ENCODE measurements around the gene HERC5. TPM values are rescaled to one million over a fixed set of nuclear protein-coding genes. Genes with fewer than 3 reads are reported as not detected.

The HERC5 gene
- total RNA-seq, 1 donor from 2014 or later = 27.6 TPM

GRCh38 chr4:88514557-88515511 lies 57.9 kb downstream of the HERC5 start:
- H3K27me3 ChIP-seq (ENCODE audit: low read depth) = no peaks in the 10 kb centered on the region
- no peaks in the 10 kb centered on the region for H3K9me3 ChIP-seq
- DNase-seq = no peak
- H3K36me3 ChIP-seq = peaks cover 6% of the 10 kb centered on the region
- H3K4me1 ChIP-seq = peaks cover 6% of the 10 kb centered on the region
- H3K27ac ChIP-seq = no peak overlapping the region
- no peak overlapping the region for H3K4me3 ChIP-seq
- TF ChIP-seq CTCF (IDR thresholded peaks at IDR 0.05) = no peak
- peak; percentile 95 for ATAC-seq
- intact Hi-C loops (cut with DNase I) = loop anchor here (5.0 to 10.0 kb wide), 2 partner anchors 148 to 300 kb away; no protein-coding TSS in a partner anchor

GRCh38 chr4:88516746-88517145 lies 59.8 kb downstream of the HERC5 start:
- Histone ChIP-seq H3K9me3 (no peaks in the 10 kb centered on the region), H3K4me3 (no peak overlapping the region), H3K4me1 (peaks cover 6% of the 10 kb centered on the region), H3K36me3 (peaks cover 24% of the 10 kb centered on the region), H3K27me3 (ENCODE audit: low read depth) (no peaks in the 10 kb centered on the region), H3K27ac (no peak overlapping the region)
- ATAC-seq (no peak), DNase-seq (no peak)
- intact Hi-C loops (cut with DNase I) = loop anchor here (5.0 to 10.0 kb wide), 2 partner anchors 149 to 302 kb away; no protein-coding TSS in a partner anchor
- TF ChIP-seq CTCF (IDR thresholded peaks at IDR 0.05) = no peak

- no peaks in the 10 kb centered on the region for H3K9me3 ChIP-seq
- no peak for ATAC-seq
- no peaks in the 10 kb centered on the region for H3K27me3 ChIP-seq (ENCODE audit: low read depth)
- no peak for DNase-seq
- peaks cover 16% of the 10 kb centered on the region for H3K4me1 ChIP-seq
- no peak for TF ChIP-seq CTCF (IDR thresholded peaks at IDR 0.05)
- H3K36me3 ChIP-seq = peaks cover 24% of the 10 kb centered on the region
- H3K4me3 ChIP-seq = no peak overlapping the region
- H3K27ac ChIP-seq = no peak overlapping the region
- intact Hi-C loops (cut with DNase I) = loop anchor here (5.0 to 10.0 kb wide), 2 partner anchors 151 to 303 kb away; no protein-coding TSS in a partner anchor
Measured at GRCh38 chr4:88517825-88518224, 60.9 kb downstream of the HERC5 start.

- intact Hi-C loops (cut with DNase I) = loop anchor here (5.0 to 10.0 kb wide), 2 partner anchors 152 to 304 kb away; no protein-coding TSS in a partner anchor
- H3K27me3 ChIP-seq (ENCODE audit: low read depth) = no peaks in the 10 kb centered on the region
- no peaks in the 10 kb centered on the region for H3K9me3 ChIP-seq
- no peak for ATAC-seq
- H3K27ac ChIP-seq = no peak overlapping the region
- no peak overlapping the region for H3K4me3 ChIP-seq
- no peak for TF ChIP-seq CTCF (IDR thresholded peaks at IDR 0.05)
- peaks cover 24% of the 10 kb centered on the region for H3K36me3 ChIP-seq
- peaks cover 17% of the 10 kb centered on the region for H3K4me1 ChIP-seq
- no peak for DNase-seq
Measured at GRCh38 chr4:88518911-88519310, 62.0 kb downstream of the HERC5 start.

- DNase-seq (peak; percentile 71), ATAC-seq (peak; percentile 49 to 67)
Measured at GRCh38 chr4:88522702-88523324, 65.9 kb downstream of the HERC5 start.

More at GRCh38 chr4:88522702-88523324, 65.9 kb downstream of the HERC5 start:
- Histone ChIP-seq H3K9me3 (no peaks in the 10 kb centered on the region), H3K4me3 (peak overlapping the region; percentile 96), H3K36me3 (peaks cover 24% of the 10 kb centered on the region), H3K27me3 (ENCODE audit: low read depth) (no peaks in the 10 kb centered on the region), H3K4me1 (peaks cover 27% of the 10 kb centered on the region), H3K27ac (peak overlapping the region; percentile 92)
- intact Hi-C loops (cut with DNase I) = no loop called here
- TF ChIP-seq CTCF (IDR thresholded peaks at IDR 0.05) = no peak

All from lower lobe of right lung (tissue), 2 donors.